Cardiac fibroblast (primary cell): Measurements from ENCODE around the gene ARHGAP6.

Experiments
- DNase-seq, 2 donors: peaks; one replicate each; pipeline versions ENCODE4 v3.0.0 to v3.0.0-alpha.2; 2010; ENCODE audit warnings: low read depth in 2 of 2
- H3K4me3 ChIP-seq, 2 donors: replicated peaks in 1 of 2; 1 replicate in 1 of 2; 2 replicates in 1 of 2; pipeline ENCODE4 v1.5.1; 2011; ENCODE audit warnings: low read depth in 2 of 2, low read length in 2 of 2, mild to moderate bottlenecking in 2 of 2, moderate library complexity in 1 of 2
- TF ChIP-seq, protein P1 (sequence below): IDR thresholded peaks from one replicate; pipeline ENCODE4 v1.5.1; 2011; ENCODE audit warnings: low read depth, mild to moderate bottlenecking, low read length, inconsistent platforms

ARHGAP6 gene

DNA sequence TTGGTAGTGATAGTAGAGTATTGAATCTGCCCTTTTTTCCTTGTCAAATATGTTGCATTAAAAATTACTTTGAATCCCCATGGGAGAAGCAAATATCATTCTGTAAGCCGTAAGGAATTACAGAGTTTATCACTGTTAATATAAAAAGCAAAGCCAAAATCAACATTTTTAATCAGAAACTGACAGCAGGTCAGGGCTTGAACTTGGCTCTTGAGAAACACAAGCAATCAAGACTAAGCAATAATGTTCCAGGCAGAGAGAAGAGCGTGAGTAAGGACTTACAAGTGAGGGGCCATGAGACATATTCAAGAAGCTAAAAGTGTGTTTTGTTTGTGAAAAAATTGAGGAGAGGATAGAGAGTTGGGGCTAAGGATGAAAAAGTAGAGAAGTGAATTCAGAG lies 68.2 kb downstream of the ARHGAP6 start:
- no peak overlapping the region for H3K4me3 ChIP-seq
- TF ChIP-seq, protein P1, sequence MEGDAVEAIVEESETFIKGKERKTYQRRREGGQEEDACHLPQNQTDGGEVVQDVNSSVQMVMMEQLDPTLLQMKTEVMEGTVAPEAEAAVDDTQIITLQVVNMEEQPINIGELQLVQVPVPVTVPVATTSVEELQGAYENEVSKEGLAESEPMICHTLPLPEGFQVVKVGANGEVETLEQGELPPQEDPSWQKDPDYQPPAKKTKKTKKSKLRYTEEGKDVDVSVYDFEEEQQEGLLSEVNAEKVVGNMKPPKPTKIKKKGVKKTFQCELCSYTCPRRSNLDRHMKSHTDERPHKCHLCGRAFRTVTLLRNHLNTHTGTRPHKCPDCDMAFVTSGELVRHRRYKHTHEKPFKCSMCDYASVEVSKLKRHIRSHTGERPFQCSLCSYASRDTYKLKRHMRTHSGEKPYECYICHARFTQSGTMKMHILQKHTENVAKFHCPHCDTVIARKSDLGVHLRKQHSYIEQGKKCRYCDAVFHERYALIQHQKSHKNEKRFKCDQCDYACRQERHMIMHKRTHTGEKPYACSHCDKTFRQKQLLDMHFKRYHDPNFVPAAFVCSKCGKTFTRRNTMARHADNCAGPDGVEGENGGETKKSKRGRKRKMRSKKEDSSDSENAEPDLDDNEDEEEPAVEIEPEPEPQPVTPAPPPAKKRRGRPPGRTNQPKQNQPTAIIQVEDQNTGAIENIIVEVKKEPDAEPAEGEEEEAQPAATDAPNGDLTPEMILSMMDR = no peak
- peak; percentile 2 to 33 for DNase-seq

DNA sequence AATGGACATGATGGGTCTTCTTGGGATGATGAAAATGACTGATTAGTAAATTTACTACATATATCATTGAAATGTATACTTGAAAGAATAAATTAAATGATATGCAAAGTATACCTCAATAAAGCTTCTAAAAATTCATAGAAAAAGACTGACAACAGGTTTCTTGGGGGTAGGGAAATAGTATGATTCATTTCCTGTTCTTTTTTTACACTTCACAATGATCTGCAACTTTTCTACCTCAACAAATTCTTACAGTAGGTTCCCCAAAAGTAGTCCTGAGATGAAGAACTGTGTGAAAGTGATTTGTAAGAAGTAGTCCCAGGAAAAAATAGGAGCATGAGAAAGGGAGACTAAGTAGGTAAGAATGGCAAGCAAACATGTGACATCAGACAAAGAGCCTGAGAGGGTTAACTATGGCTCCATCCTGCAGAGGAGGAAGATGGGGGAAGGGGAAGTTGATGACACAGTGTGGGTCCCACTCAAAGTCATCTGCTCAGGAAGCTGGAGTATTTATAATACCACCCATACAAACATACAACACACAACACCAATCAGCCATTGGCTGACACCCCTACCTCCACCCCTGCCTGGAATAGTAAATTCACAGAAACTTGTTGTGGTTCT lies 73.9 kb downstream of the ARHGAP6 start:
- TF ChIP-seq, protein P1 = no peak
- no peak overlapping the region for H3K4me3 ChIP-seq
- DNase-seq = peak in 1 of 2 donors; percentile 8

DNA sequence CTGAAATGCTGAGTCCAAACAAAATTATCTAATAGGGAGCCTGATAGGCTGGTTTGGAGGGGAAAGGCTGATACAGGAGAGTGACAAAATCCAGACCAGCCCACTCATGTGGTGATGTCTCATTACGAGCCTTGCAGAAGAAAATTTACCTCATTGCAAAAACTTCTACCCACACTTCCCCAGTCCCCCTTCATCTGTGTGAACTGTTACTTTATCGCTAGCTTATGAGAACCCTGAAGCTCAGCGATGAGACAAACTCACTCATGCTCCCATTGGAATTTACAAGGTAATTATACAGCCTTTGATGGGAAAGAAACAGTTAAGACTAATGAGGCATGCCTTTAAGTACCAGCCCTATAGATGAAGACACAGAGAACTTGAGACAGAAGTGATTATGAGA lies 76.1 kb downstream of the ARHGAP6 start:
- no peak overlapping the region for H3K4me3 ChIP-seq
- no peak for DNase-seq
- TF ChIP-seq, protein P1 = no peak

DNA sequence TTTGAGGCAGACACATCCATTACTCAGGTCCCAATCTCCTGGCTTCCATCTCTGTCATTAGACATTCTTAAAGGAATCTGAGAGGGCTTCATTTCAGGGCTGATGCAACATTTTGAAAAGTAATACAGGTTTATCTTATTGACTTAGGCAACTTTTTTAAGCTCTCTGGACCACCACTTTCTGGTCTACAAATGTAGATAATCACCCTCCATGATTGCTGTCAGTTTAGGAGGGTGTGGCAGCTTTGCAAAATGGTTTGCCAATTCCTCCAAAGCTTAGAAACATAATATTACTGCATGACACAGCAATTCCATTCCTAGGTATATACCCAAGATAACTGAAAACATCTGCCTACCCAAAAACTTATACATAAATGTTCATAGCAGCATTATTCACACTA lies 77.6 kb downstream of the ARHGAP6 start:
- TF ChIP-seq, protein P1 = no peak
- DNase-seq = no peak
- no peak overlapping the region for H3K4me3 ChIP-seq

DNA sequence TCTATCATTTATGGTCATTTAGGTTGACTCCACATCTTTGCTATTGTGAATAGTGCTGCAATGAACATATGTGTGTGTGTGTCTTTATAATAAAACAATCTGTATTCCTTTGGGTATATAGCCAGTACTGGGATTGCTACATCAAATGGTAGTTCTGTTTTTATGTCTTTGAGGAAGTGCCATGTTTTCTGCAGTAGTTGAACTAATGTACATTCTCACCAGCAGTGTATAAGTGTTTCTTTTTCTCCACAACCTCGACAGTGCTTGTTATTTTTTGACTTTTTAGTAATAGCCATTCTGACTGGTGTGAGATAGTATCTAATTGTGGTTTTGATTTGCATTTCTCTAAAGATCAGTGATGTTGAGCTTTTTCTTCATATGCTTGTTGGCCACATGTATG lies 80.5 kb downstream of the ARHGAP6 start:
- DNase-seq = no peak
- no peak overlapping the region for H3K4me3 ChIP-seq
- TF ChIP-seq, protein P1 = no peak

DNA sequence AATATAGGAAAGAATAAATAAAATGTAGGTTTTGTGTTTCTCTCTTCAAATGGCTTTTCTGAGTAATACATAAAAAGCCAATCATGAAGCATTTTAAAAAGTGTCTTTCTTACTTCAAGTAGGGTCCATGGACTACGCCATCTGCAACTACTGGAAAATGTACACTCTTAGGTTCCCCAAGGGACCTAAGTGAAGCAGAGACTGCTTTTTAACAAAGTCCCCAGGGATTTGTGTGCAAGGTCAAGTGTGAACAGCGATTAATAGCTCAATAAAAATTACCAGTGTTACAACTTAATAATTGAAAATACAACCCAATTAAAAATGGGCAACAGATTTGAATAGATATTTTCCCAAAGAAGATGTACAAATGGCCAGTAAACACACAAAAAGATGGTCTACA lies 84.9 kb downstream of the ARHGAP6 start:
- no peak overlapping the region for H3K4me3 ChIP-seq
- DNase-seq = no peak
- TF ChIP-seq, protein P1 = no peak
